Measurements from ENCODE around the gene EFCAB14. TPM values are rescaled to one million over a fixed set of nuclear protein-coding genes. Genes with fewer than 3 reads are reported as not detected.

EFCAB14 gene
- total RNA-seq, 1 donor = 63.7 TPM

DNA sequence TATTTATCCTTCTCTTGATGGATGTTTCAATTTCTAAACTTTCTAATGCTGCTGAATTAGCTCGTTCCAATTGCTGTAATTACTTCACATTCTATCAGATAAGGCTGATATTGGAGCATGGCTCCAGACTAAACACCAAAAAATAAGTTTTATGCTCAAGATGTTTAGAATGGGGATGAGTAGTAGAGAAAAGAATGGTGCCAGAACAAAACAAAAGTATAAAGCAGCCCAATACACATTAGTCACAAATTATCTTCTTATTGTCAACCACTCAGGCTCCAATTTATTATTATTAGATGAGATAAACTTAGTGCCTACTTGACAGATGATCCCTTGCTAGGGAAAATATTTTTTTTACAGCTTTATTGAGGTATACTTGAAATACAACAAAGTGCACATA, 72.6 kb downstream of the EFCAB14 start:
- no peak overlapping the region for H3K4me2 ChIP-seq (ENCODE audit: insufficient read depth, low read length)
- H3K79me2 ChIP-seq (ENCODE audit: insufficient read depth, low read length) = no peaks in the 10 kb centered on the region
- TF ChIP-seq, protein P1, sequence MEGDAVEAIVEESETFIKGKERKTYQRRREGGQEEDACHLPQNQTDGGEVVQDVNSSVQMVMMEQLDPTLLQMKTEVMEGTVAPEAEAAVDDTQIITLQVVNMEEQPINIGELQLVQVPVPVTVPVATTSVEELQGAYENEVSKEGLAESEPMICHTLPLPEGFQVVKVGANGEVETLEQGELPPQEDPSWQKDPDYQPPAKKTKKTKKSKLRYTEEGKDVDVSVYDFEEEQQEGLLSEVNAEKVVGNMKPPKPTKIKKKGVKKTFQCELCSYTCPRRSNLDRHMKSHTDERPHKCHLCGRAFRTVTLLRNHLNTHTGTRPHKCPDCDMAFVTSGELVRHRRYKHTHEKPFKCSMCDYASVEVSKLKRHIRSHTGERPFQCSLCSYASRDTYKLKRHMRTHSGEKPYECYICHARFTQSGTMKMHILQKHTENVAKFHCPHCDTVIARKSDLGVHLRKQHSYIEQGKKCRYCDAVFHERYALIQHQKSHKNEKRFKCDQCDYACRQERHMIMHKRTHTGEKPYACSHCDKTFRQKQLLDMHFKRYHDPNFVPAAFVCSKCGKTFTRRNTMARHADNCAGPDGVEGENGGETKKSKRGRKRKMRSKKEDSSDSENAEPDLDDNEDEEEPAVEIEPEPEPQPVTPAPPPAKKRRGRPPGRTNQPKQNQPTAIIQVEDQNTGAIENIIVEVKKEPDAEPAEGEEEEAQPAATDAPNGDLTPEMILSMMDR (IDR thresholded peaks at IDR 0.05; ENCODE audit: extremely low read depth, low read depth, low read length) = no peak
- H4K20me1 ChIP-seq (ENCODE audit: insufficient read depth, low read length) = no peaks in the 10 kb centered on the region
- H3K9me3 ChIP-seq (ENCODE audit: low read depth, low read length) = no peaks in the 10 kb centered on the region
- H2AFZ ChIP-seq (ENCODE audit: low read length) = no peak overlapping the region
- no peaks in the 10 kb centered on the region for H3K27me3 ChIP-seq (ENCODE audit: insufficient read depth, low read length)
- no peak for DNase-seq (ENCODE audit: insufficient read length, low spot score, missing footprints)
- H3K4me1 ChIP-seq (ENCODE audit: insufficient read depth, low read length) = peaks cover 19% of the 10 kb centered on the region
- H3K36me3 ChIP-seq (ENCODE audit: insufficient read depth, low read length) = peaks cover 26% of the 10 kb centered on the region
- H3K4me3 ChIP-seq (ENCODE audit: insufficient read depth, low read length) = no peak overlapping the region
- no peak overlapping the region for H3K27ac ChIP-seq (ENCODE audit: low read depth, low read length)

DNA sequence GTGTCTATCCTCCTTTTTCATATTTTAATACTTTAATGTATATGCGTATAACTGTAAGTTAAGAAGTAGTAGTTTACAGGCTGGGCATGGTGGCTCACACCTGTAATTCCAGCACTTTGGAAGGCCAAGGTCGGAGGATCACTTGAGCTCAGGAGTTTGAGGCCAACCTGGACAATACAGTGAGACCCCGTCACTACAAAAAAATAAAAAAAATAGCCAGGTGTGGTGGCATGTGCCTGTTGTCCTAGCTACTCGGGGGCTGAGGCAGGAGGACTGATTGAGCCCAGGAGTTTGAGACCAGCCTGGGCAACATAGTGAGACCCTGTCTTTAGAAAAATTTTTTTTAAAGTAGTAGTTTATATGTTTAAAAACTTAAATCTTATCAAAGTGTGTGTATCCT, 73.1 kb downstream of the EFCAB14 start:
- Histone ChIP-seq H3K27ac (ENCODE audit: low read depth, low read length) (no peak overlapping the region), H3K4me2 (ENCODE audit: insufficient read depth, low read length) (no peak overlapping the region), H2AFZ (ENCODE audit: low read length) (no peak overlapping the region), H4K20me1 (ENCODE audit: insufficient read depth, low read length) (no peaks in the 10 kb centered on the region), H3K4me3 (ENCODE audit: insufficient read depth, low read length) (no peak overlapping the region), H3K4me1 (ENCODE audit: insufficient read depth, low read length) (peaks cover 19% of the 10 kb centered on the region), H3K9me3 (ENCODE audit: low read depth, low read length) (no peaks in the 10 kb centered on the region), H3K36me3 (ENCODE audit: insufficient read depth, low read length) (peaks cover 26% of the 10 kb centered on the region), H3K27me3 (ENCODE audit: insufficient read depth, low read length) (no peaks in the 10 kb centered on the region), H3K79me2 (ENCODE audit: insufficient read depth, low read length) (no peaks in the 10 kb centered on the region)
- TF ChIP-seq, protein P1 (IDR thresholded peaks at IDR 0.05; ENCODE audit: extremely low read depth, low read depth, low read length) = no peak
- DNase-seq (ENCODE audit: insufficient read length, low spot score, missing footprints) = no peak

DNA sequence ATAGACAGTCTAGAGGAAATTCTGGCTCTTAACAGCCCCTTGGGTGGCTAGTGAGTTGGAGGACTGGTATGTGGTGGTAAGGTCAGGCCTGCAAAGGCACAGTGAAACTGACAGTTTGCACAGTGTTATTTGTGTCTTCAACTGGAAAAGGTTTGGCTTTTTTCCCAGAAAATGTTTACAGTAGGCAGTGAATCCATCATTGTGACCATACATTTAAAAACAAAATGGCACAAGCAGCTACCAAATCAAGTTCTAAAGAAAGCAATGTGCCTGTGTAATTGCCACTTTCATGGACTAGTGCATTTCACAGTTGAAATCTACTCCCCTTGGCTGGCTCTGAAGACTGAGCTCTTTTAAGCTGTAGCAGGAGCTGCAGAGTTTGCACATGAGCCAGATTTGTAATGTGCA, 75.5 kb downstream of the EFCAB14 start:
- Histone ChIP-seq H3K79me2 (ENCODE audit: insufficient read depth, low read length) (no peaks in the 10 kb centered on the region), H3K27ac (ENCODE audit: low read depth, low read length) (peak overlapping the region; percentile 3), H3K4me2 (ENCODE audit: insufficient read depth, low read length) (peak overlapping the region; percentile 45), H2AFZ (ENCODE audit: low read length) (no peak overlapping the region), H3K36me3 (ENCODE audit: insufficient read depth, low read length) (peaks cover 5% of the 10 kb centered on the region), H4K20me1 (ENCODE audit: insufficient read depth, low read length) (no peaks in the 10 kb centered on the region), H3K4me1 (ENCODE audit: insufficient read depth, low read length) (peaks cover 19% of the 10 kb centered on the region), H3K9me3 (ENCODE audit: low read depth, low read length) (no peaks in the 10 kb centered on the region), H3K27me3 (ENCODE audit: insufficient read depth, low read length) (no peaks in the 10 kb centered on the region), H3K4me3 (ENCODE audit: insufficient read depth, low read length) (no peak overlapping the region)
- TF ChIP-seq, protein P1 (IDR thresholded peaks at IDR 0.05; ENCODE audit: extremely low read depth, low read depth, low read length) = no peak
- DNase-seq (ENCODE audit: insufficient read length, low spot score, missing footprints) = no peak

DNA sequence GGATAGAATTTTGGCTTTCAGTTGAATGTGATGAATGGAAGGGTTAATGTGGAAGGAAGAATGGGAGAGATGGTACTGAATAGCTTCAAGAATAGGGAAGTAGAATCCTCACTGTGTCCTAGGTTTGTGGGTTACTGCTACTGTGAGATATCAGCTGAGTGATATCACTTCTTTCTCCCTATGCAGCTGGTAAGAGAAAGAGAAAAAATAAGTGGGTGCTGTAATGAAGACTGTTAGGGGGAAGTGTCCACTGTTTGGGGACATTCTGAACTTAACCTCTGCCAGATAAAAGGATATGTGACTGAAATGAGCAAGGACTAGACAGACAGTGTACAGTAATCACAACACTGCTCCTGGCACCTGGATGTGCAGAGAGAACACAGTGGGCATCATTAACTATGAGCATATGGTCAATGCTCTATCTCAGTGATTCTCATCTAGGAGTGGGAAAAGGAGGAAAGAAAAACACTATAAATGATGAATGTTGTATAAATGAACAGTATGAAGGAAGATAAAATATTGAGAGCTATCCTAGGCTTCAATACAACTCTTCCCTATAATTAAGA, 76.7 kb downstream of the EFCAB14 start:
- H4K20me1 ChIP-seq (ENCODE audit: insufficient read depth, low read length) = no peaks in the 10 kb centered on the region
- TF ChIP-seq, protein P1 (IDR thresholded peaks at IDR 0.05; ENCODE audit: extremely low read depth, low read depth, low read length) = no peak
- no peak overlapping the region for H2AFZ ChIP-seq (ENCODE audit: low read length)
- H3K27me3 ChIP-seq (ENCODE audit: insufficient read depth, low read length) = no peaks in the 10 kb centered on the region
- H3K4me1 ChIP-seq (ENCODE audit: insufficient read depth, low read length) = peaks cover 19% of the 10 kb centered on the region
- H3K36me3 ChIP-seq (ENCODE audit: insufficient read depth, low read length) = peaks cover 5% of the 10 kb centered on the region
- no peak overlapping the region for H3K27ac ChIP-seq (ENCODE audit: low read depth, low read length)
- no peak for DNase-seq (ENCODE audit: insufficient read length, low spot score, missing footprints)
- H3K4me3 ChIP-seq (ENCODE audit: insufficient read depth, low read length) = no peak overlapping the region
- H3K9me3 ChIP-seq (ENCODE audit: low read depth, low read length) = no peaks in the 10 kb centered on the region
- no peak overlapping the region for H3K4me2 ChIP-seq (ENCODE audit: insufficient read depth, low read length)
- H3K79me2 ChIP-seq (ENCODE audit: insufficient read depth, low read length) = no peaks in the 10 kb centered on the region

Data from osteoblast (primary cell).